H1 (cell line): ENCODE results near the gene GPR139. TPM values are rescaled to one million over a fixed set of nuclear protein-coding genes. Genes with fewer than 3 reads are reported as not detected.

Experiments used
- CHD7 ChIP-seq: fragments of 300-600 bp; sonication (generic); IDR thresholded peaks from 2 replicates; pipeline ENCODE4 v1.7.1; 2012; ENCODE audit warnings: low read length, moderate library complexity, mild to moderate bottlenecking, inconsistent platforms; ENCODE audit not compliant: insufficient replicate concordance
- GABPA ChIP-seq: IDR thresholded peaks from 2 replicates; pipeline ENCODE4 v1.6.1; 2011; ENCODE audit warnings: mild to moderate bottlenecking, low read length, moderate library complexity, borderline replicate concordance; ENCODE audit not compliant: insufficient read depth
- HDAC6 ChIP-seq: IDR thresholded peaks from one replicate; pipeline ENCODE4 v1.7.1; 2012; ENCODE audit warnings: low read depth, mild to moderate bottlenecking, inconsistent platforms, low read length, moderate library complexity
- POLR2A ChIP-seq, 2 experiments: IDR thresholded peaks; 1 replicate in 1 of 2; 2 replicates in 1 of 2; pipeline ENCODE4 v1.6.1; 2011; ENCODE audit warnings: low read depth in 2 of 2, low read length in 2 of 2, mild to moderate bottlenecking in 2 of 2; ENCODE audit errors: control extremely low read depth in 1 of 2
- TAF7 ChIP-seq: optimal IDR thresholded peaks from 2 replicates; pipeline ENCODE3; 2011; ENCODE audit warnings: low read depth, mild to moderate bottlenecking, inconsistent platforms, low read length, moderate library complexity, borderline replicate concordance
- polyA plus RNA-seq, 7 experiments: library from polyadenylated mRNA; depleted of rRNA in 3 of 7; stranded (reverse) in 5 of 7; unstranded in 2 of 7; fragments of >200 nt in 5 of 7; fragments of 200-250 nt in 2 of 7; gene quantifications; 1 replicate in 5 of 7; 2 replicates in 1 of 7; 4 replicates in 1 of 7; pipeline versions ENCODE4 v1.2.1 to v1.2.3, GENCODE V29; 2011 to 2013; ENCODE audit warnings: missing spikeins in 2 of 7, mixed read lengths in 2 of 7
- total RNA-seq: library from RNA; stranded (reverse); fragmentation: NEBNext Ultra II Directional; extraction: Animal tissue kit (Norgen Biotek cat#: 25700); gene quantifications from 2 replicates; pipeline ENCODE4 v1.2.1, GENCODE V29; 2021

Gene GPR139
- total and polyA plus RNA-seq, 2 of the 8 experiments (the other 6 are each of a cell fraction or from before 2014, with no cell fraction given), result 0.84 to 2.2 TPM

- no peak for TF ChIP-seq GABPA
- no peak for TF ChIP-seq TAF7
- TF ChIP-seq CHD7, result no peak
- TF ChIP-seq HDAC6, result no peak
- no peak for TF ChIP-seq POLR2A (IDR thresholded peaks at IDR 0.05; ENCODE audit: control extremely low read depth in 1 of 2, low read depth in 2 of 2, low read length in 2 of 2)
These were observed 28.3 kb upstream of the GPR139 start (continued) for GRCh38 chr16:20102021-20102420.
